Chondrocyte (in vitro differentiated cells): ENCODE data around the gene IFT57. TPM values are rescaled to one million over a fixed set of nuclear protein-coding genes. Genes with fewer than 3 reads are reported as not detected.

ENCODE experiments used
- DNase-seq: peaks from one replicate; pipeline ENCODE4 v3.0.0; 2021; ENCODE audit warnings: mixed read lengths, low spot score
- H3K27ac Mint-ChIP-seq: one replicate; pipeline ENCODE4 v1.8.0; 2021; ENCODE audit warnings: mild to moderate bottlenecking, moderate library complexity, mixed read lengths; ENCODE audit not compliant: unreplicated experiment
- H3K27me3 Mint-ChIP-seq: 2 replicates; pipeline ENCODE4 v1.8.0; 2021; ENCODE audit warnings: low read depth, mixed read lengths
- H3K36me3 Mint-ChIP-seq: 2 replicates; pipeline ENCODE4 v1.8.0; 2021; ENCODE audit warnings: low read depth, mixed read lengths
- H3K4me1 Mint-ChIP-seq: 2 replicates; pipeline ENCODE4 v1.8.0; 2021; ENCODE audit warnings: low read depth, mild to moderate bottlenecking, mixed read lengths
- H3K4me3 Mint-ChIP-seq: one replicate; pipeline ENCODE4 v1.8.0; 2021; ENCODE audit warnings: mild to moderate bottlenecking, moderate library complexity, mixed read lengths; ENCODE audit not compliant: unreplicated experiment
- H3K9me3 Mint-ChIP-seq: 2 replicates; pipeline ENCODE4 v1.8.0; 2021; ENCODE audit warnings: low read depth, mixed read lengths
- total RNA-seq: library from RNA; stranded (reverse); gene quantifications from 3 replicates; pipeline ENCODE4 v1.2.1, GENCODE V29; 2021
- TF ChIP-seq, protein P1 (sequence below): fragments of 200-600 bp; sonication (generic); IDR thresholded peaks from 2 replicates; pipeline ENCODE4 v1.5.0; 2021; ENCODE audit warnings: antibody characterized with exemption, mild to moderate bottlenecking, moderate library complexity

The IFT57 gene
- total RNA-seq, 1 donor from 2014 or later: 22.4 TPM

DNA sequence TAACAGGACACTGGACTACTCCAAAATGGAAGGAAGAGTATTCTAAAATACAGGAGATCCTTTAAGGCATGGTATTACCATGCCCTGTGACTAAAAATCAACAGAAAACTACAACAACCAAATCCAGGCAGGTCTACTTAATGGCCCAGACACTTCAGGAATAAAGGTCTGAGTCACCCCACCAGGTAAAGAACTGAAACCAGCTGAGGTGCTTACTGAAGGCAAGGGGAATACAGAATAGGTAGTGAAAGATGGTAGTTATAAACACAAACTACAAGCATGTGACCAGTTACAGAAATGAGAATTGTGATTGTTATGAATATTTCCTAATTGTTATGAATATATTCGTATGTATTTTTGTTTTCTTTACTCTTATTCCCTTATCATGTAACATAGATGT lies 13.4 kb downstream of the IFT57 start:
- Mint-ChIP-seq H3K4me1 (no peaks in the 10 kb centered on the region), H3K36me3 (peaks cover 9% of the 10 kb centered on the region), H3K27ac (no peak overlapping the region), H3K4me3 (no peak overlapping the region), H3K9me3 (no peaks in the 10 kb centered on the region), H3K27me3 (no peaks in the 10 kb centered on the region)
- DNase-seq: no peak
- TF ChIP-seq, protein P1, sequence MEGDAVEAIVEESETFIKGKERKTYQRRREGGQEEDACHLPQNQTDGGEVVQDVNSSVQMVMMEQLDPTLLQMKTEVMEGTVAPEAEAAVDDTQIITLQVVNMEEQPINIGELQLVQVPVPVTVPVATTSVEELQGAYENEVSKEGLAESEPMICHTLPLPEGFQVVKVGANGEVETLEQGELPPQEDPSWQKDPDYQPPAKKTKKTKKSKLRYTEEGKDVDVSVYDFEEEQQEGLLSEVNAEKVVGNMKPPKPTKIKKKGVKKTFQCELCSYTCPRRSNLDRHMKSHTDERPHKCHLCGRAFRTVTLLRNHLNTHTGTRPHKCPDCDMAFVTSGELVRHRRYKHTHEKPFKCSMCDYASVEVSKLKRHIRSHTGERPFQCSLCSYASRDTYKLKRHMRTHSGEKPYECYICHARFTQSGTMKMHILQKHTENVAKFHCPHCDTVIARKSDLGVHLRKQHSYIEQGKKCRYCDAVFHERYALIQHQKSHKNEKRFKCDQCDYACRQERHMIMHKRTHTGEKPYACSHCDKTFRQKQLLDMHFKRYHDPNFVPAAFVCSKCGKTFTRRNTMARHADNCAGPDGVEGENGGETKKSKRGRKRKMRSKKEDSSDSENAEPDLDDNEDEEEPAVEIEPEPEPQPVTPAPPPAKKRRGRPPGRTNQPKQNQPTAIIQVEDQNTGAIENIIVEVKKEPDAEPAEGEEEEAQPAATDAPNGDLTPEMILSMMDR: no peak

DNA sequence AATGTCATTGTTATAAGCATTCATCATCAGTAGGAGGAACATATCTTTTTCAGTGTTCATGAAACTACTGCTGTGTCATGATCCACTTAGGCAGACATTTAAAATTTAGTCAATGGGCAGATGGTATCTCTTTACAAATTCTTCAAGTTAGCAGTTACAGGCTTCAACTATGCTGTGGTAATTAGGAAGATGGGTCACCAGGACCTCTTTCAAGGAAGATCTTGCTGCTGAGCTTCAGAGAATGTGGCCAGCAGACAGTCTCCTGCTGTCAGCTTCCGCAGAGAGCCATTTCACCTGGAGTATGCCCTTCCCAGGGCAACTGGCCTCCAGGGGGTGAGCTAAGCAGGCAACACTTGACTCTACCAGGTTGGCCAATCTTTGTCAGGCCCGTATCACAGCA lies 19.4 kb downstream of the IFT57 start:
- peak overlapping the region; percentile 60 for H3K27ac Mint-ChIP-seq
- no peaks in the 10 kb centered on the region for H3K27me3 Mint-ChIP-seq
- no peak for DNase-seq
- H3K36me3 Mint-ChIP-seq: no peaks in the 10 kb centered on the region
- peaks cover 23% of the 10 kb centered on the region for H3K4me1 Mint-ChIP-seq
- no peak overlapping the region for H3K4me3 Mint-ChIP-seq
- TF ChIP-seq, protein P1: no peak
- H3K9me3 Mint-ChIP-seq: no peaks in the 10 kb centered on the region

DNA sequence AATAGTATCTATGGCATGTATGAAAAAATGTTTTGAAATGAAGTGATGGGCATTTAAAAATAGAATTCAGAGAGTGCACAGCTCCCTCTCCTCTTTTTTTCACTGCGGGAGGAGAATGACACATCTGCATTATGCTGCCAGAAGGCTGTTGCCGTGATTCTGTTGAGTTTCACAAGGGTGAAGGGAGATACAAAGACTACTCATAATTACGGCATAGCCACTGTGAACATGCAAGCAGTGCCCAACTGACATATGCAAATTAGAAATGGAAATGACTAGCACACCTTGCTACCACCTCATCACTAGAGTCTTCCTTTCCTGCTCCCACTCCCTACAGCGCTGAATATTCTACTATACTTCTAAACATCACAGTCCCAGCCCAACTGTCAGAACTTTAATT lies 20.1 kb downstream of the IFT57 start:
- no peak for DNase-seq
- H3K27me3 Mint-ChIP-seq: no peaks in the 10 kb centered on the region
- peaks cover 23% of the 10 kb centered on the region for H3K4me1 Mint-ChIP-seq
- no peaks in the 10 kb centered on the region for H3K9me3 Mint-ChIP-seq
- TF ChIP-seq, protein P1: no peak
- H3K4me3 Mint-ChIP-seq: no peak overlapping the region
- H3K36me3 Mint-ChIP-seq: no peaks in the 10 kb centered on the region
- H3K27ac Mint-ChIP-seq: peak overlapping the region; percentile 80

DNA sequence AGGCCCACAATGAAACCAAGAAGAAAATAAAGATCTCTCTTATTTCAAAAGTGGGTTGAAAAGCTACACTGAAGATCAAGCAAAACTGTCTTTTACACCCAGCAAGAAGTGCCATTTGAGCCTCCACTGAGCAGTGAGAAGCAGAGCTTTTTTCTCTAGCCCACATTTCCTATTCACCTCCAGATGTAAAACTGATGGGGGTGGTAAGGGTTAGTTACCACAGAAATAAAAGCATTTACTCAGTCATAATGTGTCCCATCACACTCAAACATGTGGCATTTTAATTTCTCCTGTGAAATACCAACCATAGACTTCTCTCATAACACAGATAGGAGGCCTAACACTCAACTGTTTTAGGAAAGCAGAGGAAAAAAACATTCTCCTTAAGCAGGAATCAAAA lies 21.0 kb downstream of the IFT57 start:
- peak overlapping the region; percentile 12 for H3K27ac Mint-ChIP-seq
- TF ChIP-seq, protein P1: no peak
- peaks cover 23% of the 10 kb centered on the region for H3K4me1 Mint-ChIP-seq
- no peak overlapping the region for H3K4me3 Mint-ChIP-seq
- DNase-seq: no peak
- H3K36me3 Mint-ChIP-seq: no peaks in the 10 kb centered on the region
- H3K9me3 Mint-ChIP-seq: no peaks in the 10 kb centered on the region
- H3K27me3 Mint-ChIP-seq: no peaks in the 10 kb centered on the region

DNA sequence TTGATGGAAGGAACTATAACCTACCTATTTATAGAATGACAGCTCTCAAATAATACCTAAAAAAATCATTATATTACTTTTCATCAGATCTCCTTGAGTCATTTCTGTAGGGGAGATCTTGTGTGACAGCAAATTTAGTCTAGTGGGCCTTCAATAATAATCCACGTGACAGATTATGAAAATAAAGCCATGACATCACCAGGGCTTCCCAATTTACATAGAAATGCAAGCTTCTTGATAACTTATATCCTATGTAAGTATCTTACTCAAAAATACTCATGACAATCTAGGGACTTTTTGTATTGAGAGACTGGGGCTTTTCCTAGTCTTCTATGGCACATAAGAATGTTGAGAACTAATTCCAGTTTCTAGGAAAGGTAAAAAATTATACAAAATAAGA lies 21.6 kb downstream of the IFT57 start:
- Mint-ChIP-seq H3K9me3 (peaks cover under 1% of the 10 kb centered on the region), H3K4me3 (no peak overlapping the region), H3K27me3 (no peaks in the 10 kb centered on the region), H3K4me1 (peaks cover 23% of the 10 kb centered on the region), H3K36me3 (no peaks in the 10 kb centered on the region), H3K27ac (no peak overlapping the region)
- DNase-seq: no peak
- TF ChIP-seq, protein P1: no peak
